H9 (cell line): ENCODE measurements around the gene NACAD. TPM values are rescaled to one million over a fixed set of nuclear protein-coding genes. Genes with fewer than 3 reads are reported as not detected.

ENCODE experiments used
- DNase-seq: peaks from one replicate; pipeline ENCODE4 v3.0.0-alpha.2; 2017
- H2AFZ ChIP-seq: one replicate; pipeline ENCODE4 v1.6.1; 2013; ENCODE audit warnings: mild to moderate bottlenecking, low read length, control low read depth, moderate library complexity
- H2AK5ac ChIP-seq: 2 replicates; pipeline ENCODE4 v1.6.1; 2013; ENCODE audit warnings: low read length, control low read depth, mixed read lengths; ENCODE audit not compliant: insufficient read length
- H2BK120ac ChIP-seq: one replicate; pipeline ENCODE4 v1.6.1; 2013; ENCODE audit warnings: low read depth, mild to moderate bottlenecking, low read length, control low read depth, inconsistent platforms; ENCODE audit not compliant: poor library complexity, severe bottlenecking
- H2BK12ac ChIP-seq: 2 replicates; pipeline ENCODE4 v1.6.1; 2013; ENCODE audit warnings: low read length, control low read depth, mixed read lengths, low read depth; ENCODE audit not compliant: insufficient read length
- H2BK15ac ChIP-seq: 2 replicates; pipeline ENCODE4 v1.6.1; 2013; ENCODE audit warnings: low read depth, low read length, control low read depth
- H2BK20ac ChIP-seq: one replicate; pipeline ENCODE4 v1.6.1; 2013; ENCODE audit warnings: low read depth, mild to moderate bottlenecking, low read length, control low read depth, inconsistent platforms; ENCODE audit not compliant: poor library complexity, severe bottlenecking
- H2BK5ac ChIP-seq: 2 replicates; pipeline ENCODE4 v1.6.1; 2013; ENCODE audit warnings: low read length, control low read depth, mixed read lengths; ENCODE audit not compliant: insufficient read length
- H3K14ac ChIP-seq: 2 replicates; pipeline ENCODE4 v1.6.1; 2013; ENCODE audit warnings: low read length, control low read depth; ENCODE audit not compliant: insufficient read depth
- H3K18ac ChIP-seq: 2 replicates; pipeline ENCODE4 v1.6.1; 2013; ENCODE audit warnings: low read depth, mild to moderate bottlenecking, mixed read lengths, low read length, control low read depth; ENCODE audit not compliant: insufficient read length
- H3K23ac ChIP-seq: 2 replicates; pipeline ENCODE4 v1.6.1; 2013; ENCODE audit warnings: low read length, control low read depth, mixed read lengths, low read depth; ENCODE audit not compliant: insufficient read length
- H3K23me2 ChIP-seq: 2 replicates; pipeline ENCODE4 v1.6.1; 2013; ENCODE audit warnings: low read depth, mild to moderate bottlenecking, mixed read lengths, low read length, control low read depth; ENCODE audit not compliant: insufficient read length, poor library complexity, severe bottlenecking
- H3K27ac ChIP-seq: 2 replicates; pipeline ENCODE4 v1.5.1; 2013; ENCODE audit warnings: low read length, control low read depth, mixed read lengths, low read depth; ENCODE audit not compliant: insufficient read length
- H3K27me3 ChIP-seq: 2 replicates; pipeline ENCODE4 v1.6.1; 2013; ENCODE audit warnings: low read length, control low read depth, inconsistent platforms; ENCODE audit not compliant: insufficient read depth
- H3K4ac ChIP-seq: 2 replicates; pipeline ENCODE4 v1.6.1; 2013; ENCODE audit warnings: low read depth, mild to moderate bottlenecking, control low read depth, inconsistent platforms, low read length, moderate library complexity
- H3K4me1 ChIP-seq: 2 replicates; pipeline ENCODE4 v1.6.1; 2013; ENCODE audit warnings: low read length, control low read depth, inconsistent platforms; ENCODE audit not compliant: insufficient read depth
- H3K4me2 ChIP-seq: 2 replicates; pipeline ENCODE4 v1.6.1; 2013; ENCODE audit warnings: low read length, control low read depth, mixed read lengths; ENCODE audit not compliant: insufficient read length, insufficient read depth
- H3K56ac ChIP-seq: 2 replicates; pipeline ENCODE4 v1.6.1; 2013; ENCODE audit warnings: low read depth, mild to moderate bottlenecking, mixed read lengths, low read length, control low read depth; ENCODE audit not compliant: insufficient read length
- H3K79me1 ChIP-seq: 2 replicates; pipeline ENCODE4 v1.6.1; 2013; ENCODE audit warnings: low read depth, mild to moderate bottlenecking, moderate library complexity, low read length, control low read depth, inconsistent platforms; ENCODE audit not compliant: insufficient read depth, poor library complexity, severe bottlenecking
- H3K79me2 ChIP-seq: 2 replicates; pipeline ENCODE4 v1.6.1; 2013; ENCODE audit warnings: low read length, control low read depth, inconsistent platforms; ENCODE audit not compliant: insufficient read depth
- H3K9ac ChIP-seq: 2 replicates; pipeline ENCODE4 v1.6.1; 2013; ENCODE audit warnings: low read length, control low read depth, mixed read lengths; ENCODE audit not compliant: insufficient read length; ENCODE audit errors: extremely low read depth
- H3K9me3 ChIP-seq: one replicate; pipeline ENCODE4 v1.6.1; 2013; ENCODE audit warnings: low read depth, low read length, inconsistent platforms; ENCODE audit not compliant: control insufficient read depth
- H3T11ph ChIP-seq: one replicate; pipeline ENCODE4 v1.6.1; 2013; ENCODE audit warnings: mild to moderate bottlenecking, low read length, control low read depth, inconsistent platforms
- H4K20me1 ChIP-seq: one replicate; pipeline ENCODE4 v1.6.1; 2013; ENCODE audit not compliant: control insufficient read depth, insufficient read length, insufficient read depth
- H4K5ac ChIP-seq: 2 replicates; pipeline ENCODE4 v1.6.1; 2013; ENCODE audit warnings: low read depth, mild to moderate bottlenecking, mixed read lengths, low read length, control low read depth; ENCODE audit not compliant: insufficient read length
- H4K8ac ChIP-seq: replicated peaks from 2 replicates; pipeline ENCODE4 v1.6.1; 2013; ENCODE audit warnings: low read length, control low read depth, mixed read lengths, low read depth; ENCODE audit not compliant: insufficient read length
- H4K91ac ChIP-seq: 2 replicates; pipeline ENCODE4 v1.6.1; 2013; ENCODE audit warnings: low read depth, mild to moderate bottlenecking, moderate library complexity, mixed read lengths, low read length, control low read depth; ENCODE audit not compliant: insufficient read length
- H3K27ac Mint-ChIP-seq, 3 experiments: 2 replicates in 2 of 3; 3 replicates in 1 of 3; pipeline ENCODE4 v1.8.0; 2020 to 2021; ENCODE audit warnings: mixed read lengths in 3 of 3, mild to moderate bottlenecking in 1 of 3, moderate library complexity in 1 of 3
- H3K27me3 Mint-ChIP-seq: 2 replicates; pipeline ENCODE4 v1.8.0; 2021; ENCODE audit warnings: low read depth, mild to moderate bottlenecking, moderate library complexity, mixed read lengths
- H3K36me3 Mint-ChIP-seq, 3 experiments: 2 replicates in 2 of 3; 3 replicates in 1 of 3; pipeline ENCODE4 v1.8.0; 2020 to 2021; ENCODE audit warnings: low read depth in 3 of 3, mixed read lengths in 3 of 3; ENCODE audit not compliant: insufficient read depth in 1 of 3
- H3K4me1 Mint-ChIP-seq, 2 experiments: 2 replicates each; pipeline ENCODE4 v1.8.0; 2020; ENCODE audit warnings: mixed read lengths in 2 of 2
- H3K4me3 Mint-ChIP-seq, 2 experiments: 2 replicates in 1 of 2; 3 replicates in 1 of 2; pipeline ENCODE4 v1.8.0; 2020 to 2021; ENCODE audit warnings: mild to moderate bottlenecking in 2 of 2, mixed read lengths in 2 of 2, moderate library complexity in 1 of 2
- H3K9me3 Mint-ChIP-seq, 2 experiments: 2 replicates in 1 of 2; 3 replicates in 1 of 2; pipeline ENCODE4 v1.8.0; 2020; ENCODE audit warnings: mild to moderate bottlenecking in 2 of 2, mixed read lengths in 2 of 2, moderate library complexity in 1 of 2
- CTCF ChIP-seq: fragments of 200-600 bp; sonication (generic); conservative IDR thresholded peaks from 3 replicates; pipeline ENCODE4 v1.8.0; 2021; ENCODE audit warnings: antibody characterized with exemption, mild to moderate bottlenecking
- WGBS: extraction: QIAGEN DNeasy Blood & Tissue Kit; methylation state at CpG from one replicate; pipeline ENCODE4 v1.1.7; 2013; ENCODE audit warnings: missing lambda C conversion rate, low lambda C conversion rate, mixed read lengths; ENCODE audit not compliant: insufficient read length; ENCODE audit errors: extremely low coverage; 5-methylcytosine and 5-hydroxymethylcytosine counted together
- total RNA-seq: library from RNA; stranded (reverse); gene quantifications from 2 replicates; pipeline ENCODE4 v1.2.1, GENCODE V29; 2021

The NACAD gene
- total RNA-seq, 1 experiment from 2014 or later, result 8.0 TPM

GRCh38 chr7:45044338-45044737, 44.4 kb downstream of the NACAD start:
- Mint-ChIP-seq H3K27me3 (no peaks in the 10 kb centered on the region), H3K36me3 (peaks cover 7 to 47% (median 24%) of the 10 kb centered on the region in 3 experiments; a peak in 5 of 7 replicates), H3K4me3 (no peak overlapping the region), H3K9me3 (no peaks in the 10 kb centered on the region), H3K27ac (no peak overlapping the region), H3K4me1 (no peaks in the 10 kb centered on the region)
- H3K27me3 ChIP-seq, result no peaks in the 10 kb centered on the region
- no peak overlapping the region for H3K23ac ChIP-seq
- H2BK20ac ChIP-seq, result no peak overlapping the region
- no peak overlapping the region for H3K14ac ChIP-seq
- no peak overlapping the region for H3K9ac ChIP-seq
- H3K23me2 ChIP-seq, result no peaks in the 10 kb centered on the region
- H3K18ac ChIP-seq, result no peak overlapping the region
- no peaks in the 10 kb centered on the region for H3K79me2 ChIP-seq
- H3T11ph ChIP-seq, result no peak overlapping the region
- DNase-seq, result no peak
- no peak overlapping the region for H3K4ac ChIP-seq
- no peak overlapping the region for H2BK5ac ChIP-seq
- no peak overlapping the region for H2AK5ac ChIP-seq
- H4K20me1 ChIP-seq, result no peaks in the 10 kb centered on the region
- no peak overlapping the region for H2AFZ ChIP-seq
- H2BK15ac ChIP-seq, result no peak overlapping the region
- H2BK120ac ChIP-seq, result no peak overlapping the region
- no peak for TF ChIP-seq CTCF
- H3K27ac ChIP-seq, result no peak overlapping the region
- H4K5ac ChIP-seq, result no peak overlapping the region
- no peaks in the 10 kb centered on the region for H3K79me1 ChIP-seq
- no peak overlapping the region for H4K8ac ChIP-seq
- no peak overlapping the region for H3K56ac ChIP-seq
- H4K91ac ChIP-seq, result no peak overlapping the region
- no peaks in the 10 kb centered on the region for H3K4me1 ChIP-seq
- no CpG with 5 or more reads among the region's 5 CpGs for WGBS
- no peak overlapping the region for H2BK12ac ChIP-seq
- H3K4me2 ChIP-seq, result no peak overlapping the region
- no peaks in the 10 kb centered on the region for H3K9me3 ChIP-seq
